ENCODE measurements around the gene INS. TPM values are rescaled to one million over a fixed set of nuclear protein-coding genes. Genes with fewer than 3 reads are reported as not detected.

INS gene
- total and polyA plus RNA-seq, 2 of the 13 experiments (the other 11 are each of a cell fraction or from before 2014, with no cell fraction given): not detected

DNA sequence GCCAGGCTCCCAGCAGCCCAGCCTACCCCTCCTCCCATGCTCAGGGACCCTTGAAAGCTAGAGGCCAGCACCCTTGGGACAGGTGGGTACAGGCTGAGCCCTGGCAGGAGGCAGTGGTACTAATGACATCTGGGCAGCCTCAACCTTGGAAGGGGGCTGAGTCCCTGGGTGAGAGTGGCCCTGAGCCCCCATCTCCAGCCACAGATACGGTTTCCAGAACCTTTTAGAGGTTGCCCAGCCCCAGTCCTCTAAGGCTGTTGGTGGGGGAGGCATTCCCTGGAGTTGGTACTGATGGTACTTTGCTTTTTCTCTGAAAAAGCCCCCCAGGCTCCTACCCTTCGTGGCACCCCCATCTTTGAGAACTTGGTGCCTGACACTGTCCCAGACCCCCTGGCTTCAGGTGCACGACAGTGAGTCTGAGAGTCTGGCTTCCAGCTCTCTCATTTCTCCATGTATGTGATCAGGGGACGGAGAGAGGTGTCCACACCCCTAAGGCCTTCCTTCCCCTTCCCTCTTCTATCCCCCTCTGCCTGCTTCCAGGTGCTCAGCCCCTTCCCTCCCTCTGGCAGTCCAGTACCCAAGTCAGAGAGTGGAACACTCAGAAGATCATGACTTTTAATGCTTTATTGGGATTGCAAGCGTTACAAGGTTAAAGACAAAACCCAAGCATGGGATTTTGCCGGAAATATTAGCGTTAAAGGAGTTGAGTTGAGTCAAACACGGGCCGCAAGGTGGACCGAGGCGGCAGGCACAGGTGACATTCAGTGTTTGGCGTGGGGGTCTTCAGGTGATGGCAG lies 32.3 kb downstream of the INS start (continued):
- peak; percentile 51; the same call in 1 of the 2 replicates for TF ChIP-seq EEA1 (CRISPR knock-in tag; IDR thresholded peaks at IDR 0.05; ENCODE audit: borderline replicate concordance)
- TF ChIP-seq CREM (IDR thresholded peaks at IDR 0.05): peak; percentile 42; the same call in 1 of the 2 replicates
- no peak for TF ChIP-seq CREM (CRISPR knock-in tag; IDR thresholded peaks at IDR 0.05)
- peak; percentile 54; the same call in 1 of the 2 replicates for TF ChIP-seq ZNF670 (CRISPR knock-in tag; IDR thresholded peaks at IDR 0.05; ENCODE audit: borderline replicate concordance)
- TF ChIP-seq, protein P1, sequence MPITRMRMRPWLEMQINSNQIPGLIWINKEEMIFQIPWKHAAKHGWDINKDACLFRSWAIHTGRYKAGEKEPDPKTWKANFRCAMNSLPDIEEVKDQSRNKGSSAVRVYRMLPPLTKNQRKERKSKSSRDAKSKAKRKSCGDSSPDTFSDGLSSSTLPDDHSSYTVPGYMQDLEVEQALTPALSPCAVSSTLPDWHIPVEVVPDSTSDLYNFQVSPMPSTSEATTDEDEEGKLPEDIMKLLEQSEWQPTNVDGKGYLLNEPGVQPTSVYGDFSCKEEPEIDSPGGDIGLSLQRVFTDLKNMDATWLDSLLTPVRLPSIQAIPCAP (CRISPR knock-in tag; IDR thresholded peaks at IDR 0.05; ENCODE audit: low read depth): no peak
- peak; percentile 88; the same call in 1 of the 2 replicates for TF ChIP-seq ZNF17 (CRISPR knock-in tag; IDR thresholded peaks at IDR 0.05)
- peak; percentile 74; the same call in 1 of the 2 replicates for TF ChIP-seq HES4 (CRISPR knock-in tag; IDR thresholded peaks at IDR 0.05; ENCODE audit: borderline replicate concordance)
- no peak for TF ChIP-seq ZNF30 (CRISPR knock-in tag; IDR thresholded peaks at IDR 0.05)
- no peak; the same call in 1 of the 2 replicates for TF ChIP-seq ZNF484 (CRISPR knock-in tag; IDR thresholded peaks at IDR 0.05; ENCODE audit: borderline replicate concordance, low read depth)
- TF ChIP-seq ZSCAN30 (CRISPR knock-in tag; IDR thresholded peaks at IDR 0.05): peak; percentile 85; the same call in 1 of the 2 replicates
- TF ChIP-seq, protein P2, sequence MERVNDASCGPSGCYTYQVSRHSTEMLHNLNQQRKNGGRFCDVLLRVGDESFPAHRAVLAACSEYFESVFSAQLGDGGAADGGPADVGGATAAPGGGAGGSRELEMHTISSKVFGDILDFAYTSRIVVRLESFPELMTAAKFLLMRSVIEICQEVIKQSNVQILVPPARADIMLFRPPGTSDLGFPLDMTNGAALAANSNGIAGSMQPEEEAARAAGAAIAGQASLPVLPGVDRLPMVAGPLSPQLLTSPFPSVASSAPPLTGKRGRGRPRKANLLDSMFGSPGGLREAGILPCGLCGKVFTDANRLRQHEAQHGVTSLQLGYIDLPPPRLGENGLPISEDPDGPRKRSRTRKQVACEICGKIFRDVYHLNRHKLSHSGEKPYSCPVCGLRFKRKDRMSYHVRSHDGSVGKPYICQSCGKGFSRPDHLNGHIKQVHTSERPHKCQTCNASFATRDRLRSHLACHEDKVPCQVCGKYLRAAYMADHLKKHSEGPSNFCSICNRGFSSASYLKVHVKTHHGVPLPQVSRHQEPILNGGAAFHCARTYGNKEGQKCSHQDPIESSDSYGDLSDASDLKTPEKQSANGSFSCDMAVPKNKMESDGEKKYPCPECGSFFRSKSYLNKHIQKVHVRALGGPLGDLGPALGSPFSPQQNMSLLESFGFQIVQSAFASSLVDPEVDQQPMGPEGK (CRISPR knock-in tag; IDR thresholded peaks at IDR 0.05): peak; percentile 48

Data from HepG2 (cell line).